GM12878 (cell line): ENCODE data around the gene ROBO1. TPM values are rescaled to one million over a fixed set of nuclear protein-coding genes. Genes with fewer than 3 reads are reported as not detected.
"Not testable (repeated sequence)": the region's sequence is repeated elsewhere in the genome, so short reads cannot be mapped to it uniquely, and the experiment has no call there.

ENCODE experiments used
- ATAC-seq: fragments of 200-7000 bp; cut with Tn5 transposase; 3 replicates; pipeline ENCODE4 v1.9.1; 2020; ENCODE audit warnings: mild to moderate bottlenecking, moderate library complexity
- BruUV-seq: library from RNA; stranded (reverse); fragments of 400-500 nt; replicated peaks from 2 replicates; lab custom pipeline; 2021; lab: Mats Ljungman, UMichigan
- CTCF ChIA-PET: fragments of 300-600 bp; sonication (Branson Sonifier 250); formaldehyde crosslinking; extraction: SDS; loops from one replicate; lab custom pipeline; 2021; ENCODE audit warnings: inconsistent platforms; lab: Yijun Ruan, JAX
- POLR2A ChIA-PET: fragments of 350-600 bp; formaldehyde crosslinking; extraction: SDS; loops from one replicate; lab custom pipeline; 2021; ENCODE audit warnings: inconsistent platforms; lab: Charles Lee
- RAD21 ChIA-PET: fragments of 300-600 bp; sonication (Branson Sonifier 250); formaldehyde crosslinking; loops from one replicate; lab custom pipeline; 2023; ENCODE audit warnings: antibody characterized with exemption; ENCODE audit not compliant: unreplicated experiment; lab: Charles Lee
- SMC1A ChIA-PET: fragments of 300-600 bp; sonication (Branson Sonifier 250); formaldehyde crosslinking; loops from one replicate; lab custom pipeline; 2023; ENCODE audit not compliant: unreplicated experiment, uncharacterized antibody; lab: Charles Lee
- DNase-seq: peaks from one replicate; pipeline ENCODE4 v3.0.0-alpha.2; 2011; ENCODE audit warnings: low read depth, low spot score
- FAIRE-seq: peaks from 3 replicates; lab custom pipeline; 2011; peaks lifted over from hg19 to GRCh38; lab: Jason Lieb, UNC
- H2AFZ ChIP-seq: 2 replicates; pipeline ENCODE4 v1.6.0; 2011; ENCODE audit warnings: low read depth, low read length, control low read depth; ENCODE audit not compliant: control insufficient read depth
- H3K27ac ChIP-seq: 2 replicates; pipeline ENCODE4 v1.5.1; 2011; ENCODE audit warnings: control low read depth; ENCODE audit not compliant: control insufficient read depth, insufficient read depth
- H3K27me3 ChIP-seq, 2 experiments: replicated peaks in 1 of 2; 2 replicates each; pipeline versions ENCODE4 v1.6.0 to v1.6.1; 2011; ENCODE audit warnings: low read length in 1 of 2; ENCODE audit not compliant: control insufficient read depth in 2 of 2, insufficient read depth in 2 of 2
- H3K36me3 ChIP-seq, 2 experiments: 2 replicates each; pipeline ENCODE4 v1.5.1; 2011; ENCODE audit warnings: low read length in 1 of 2; ENCODE audit not compliant: control insufficient read depth in 2 of 2, insufficient read depth in 2 of 2
- H3K4me1 ChIP-seq: 2 replicates; pipeline ENCODE4 v1.6.1; 2011; ENCODE audit warnings: mild to moderate bottlenecking, low read length, moderate library complexity, mixed read lengths; ENCODE audit not compliant: control insufficient read depth, insufficient read depth
- H3K4me2 ChIP-seq: 2 replicates; pipeline ENCODE4 v1.6.0; 2011; ENCODE audit warnings: control low read depth; ENCODE audit not compliant: control insufficient read depth, insufficient read depth
- H3K4me3 ChIP-seq: fragments of 200-600 bp; sonication (generic); 2 replicates; pipeline ENCODE4 v1.5.1; 2016
- H3K79me2 ChIP-seq: 2 replicates; pipeline ENCODE4 v1.6.0; 2011; ENCODE audit warnings: low read length; ENCODE audit not compliant: control insufficient read depth, insufficient read depth
- H3K9ac ChIP-seq: 2 replicates; pipeline ENCODE4 v1.8.0; 2011; ENCODE audit warnings: low read length, control low read depth, mixed read lengths; ENCODE audit not compliant: control insufficient read depth, insufficient read depth
- H3K9me3 ChIP-seq: replicated peaks from 3 replicates; pipeline ENCODE4 v1.5.1; 2011; ENCODE audit warnings: mild to moderate bottlenecking, low read length; ENCODE audit not compliant: control insufficient read depth, insufficient read depth
- H4K20me1 ChIP-seq: 2 replicates; pipeline ENCODE4 v1.6.0; 2011; ENCODE audit not compliant: control insufficient read depth, insufficient read depth
- ATF2 ChIP-seq: IDR thresholded peaks from 2 replicates; pipeline ENCODE4 v1.6.1; 2012; ENCODE audit warnings: low read length, inconsistent platforms
- KAT2A ChIP-seq: conservative IDR thresholded peaks from 2 replicates; pipeline ENCODE4 v1.6.1; 2011; ENCODE audit warnings: low read depth, low read length; ENCODE audit not compliant: control insufficient read depth
- WGBS: methylation state at CpG from one replicate; pipeline ENCODE4 v1.1.6; 2016; ENCODE audit warnings: low lambda C conversion rate; ENCODE audit not compliant: insufficient replicate concordance, insufficient coverage; ENCODE audit errors: missing lambda C conversion rate; 5-methylcytosine and 5-hydroxymethylcytosine counted together
- in situ Hi-C: fragments of 300-500 bp; cut with MboI; formaldehyde crosslinking; loops from 9 replicates; pipeline ENCODE4 v1.14.3; 2018; ENCODE audit warnings: mixed read lengths
- intact Hi-C: fragments of 100-400 bp; cut with micrococcal nuclease; formaldehyde crosslinking; loops from one replicate; pipeline ENCODE4 v1.14.2; 2022; ENCODE audit not compliant: unreplicated experiment
- polyA plus RNA-seq, 11 experiments: library from polyadenylated mRNA; depleted of rRNA in 4 of 11; unstranded in 6 of 11; stranded (reverse) in 5 of 11; fragments of >200 nt; fragmentation: Nextera tagmentation in 4 of 11; fragmentation: Illumina TruSeq in 1 of 11; extraction: Ambion mirVana in 4 of 11; extraction: Trizol in 1 of 11; gene quantifications; 1 replicate in 1 of 11; 2 replicates in 10 of 11; pipeline versions ENCODE4 v1.2.1 to v1.2.3, GENCODE V29; 2011 to 2016; ENCODE audit warnings: inconsistent platforms in 2 of 11, missing spikeins in 2 of 11, low read depth in 1 of 11
- total RNA-seq, 4 experiments: library from RNA; depleted of rRNA in 3 of 4; stranded (reverse); fragments of >200 nt in 3 of 4; fragmentation: Illumina TruSeq in 1 of 4; extraction: Trizol in 1 of 4; gene quantifications; 2 replicates each; pipeline versions ENCODE4 v1.2.1 to v1.2.3, GENCODE V29; 2013 to 2021

Gene ROBO1
- total and polyA plus RNA-seq, 10 of the 15 experiments (the other 5 are each of a cell fraction or from before 2014, with no cell fraction given) = 0.29 to 46.5 (median 1.2) TPM

GRCh38 chr3:79506751-79507150 lies 261.0 kb downstream of the ROBO1 start:
- SMC1A ChIA-PET = no interaction called here
- DNase-seq = no peak
- no peak overlapping the region for H2AFZ ChIP-seq
- no peaks in the 10 kb centered on the region for H3K27me3 ChIP-seq
- CTCF ChIA-PET = no interaction called here
- H3K4me3 ChIP-seq = no peak overlapping the region
- H3K9me3 ChIP-seq = no peaks in the 10 kb centered on the region
- in situ Hi-C loops = no loop called here
- BruUV-seq = no TSS peak
- no peak overlapping the region for H3K4me2 ChIP-seq
- ATAC-seq = no peak
- no peak for FAIRE-seq
- RAD21 ChIA-PET = no interaction called here
- TF ChIP-seq KAT2A (no peak), ATF2 (no peak)
- H3K9ac ChIP-seq = no peak overlapping the region
- no peaks in the 10 kb centered on the region for H3K79me2 ChIP-seq
- no peaks in the 10 kb centered on the region for H4K20me1 ChIP-seq
- no peaks in the 10 kb centered on the region for H3K36me3 ChIP-seq
- 4% methylated on average over 1 of the region's 1 CpG for WGBS
- POLR2A ChIA-PET = no interaction called here
- H3K4me1 ChIP-seq = no peaks in the 10 kb centered on the region
- no peak overlapping the region for H3K27ac ChIP-seq
- intact Hi-C loops = no loop called here

DNA sequence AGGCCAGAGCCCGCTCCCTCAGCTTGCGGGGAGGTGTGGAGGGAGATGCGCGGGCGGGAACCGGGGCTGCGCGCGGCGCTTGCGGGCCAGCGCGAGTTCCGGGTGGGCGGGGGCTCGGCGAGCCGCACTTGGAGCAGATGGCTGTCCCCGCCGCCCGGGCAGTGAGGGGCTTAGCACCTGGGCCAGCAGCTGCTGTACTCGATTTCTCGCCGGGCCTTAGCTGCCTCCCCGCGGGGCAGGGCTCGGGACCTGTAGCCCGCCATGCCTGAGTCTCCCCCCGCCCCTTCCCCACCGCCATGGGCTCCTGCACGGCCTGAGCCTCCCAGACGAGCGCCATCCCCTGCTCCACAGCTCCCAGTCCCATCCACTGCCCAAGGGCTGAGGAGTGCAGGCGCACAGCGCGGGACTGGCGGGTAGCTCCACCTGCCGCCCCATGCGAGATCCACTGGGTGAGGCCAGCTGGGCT lies 265.5 kb downstream of the ROBO1 start:
- H3K9me3 ChIP-seq, BruUV-seq, RAD21 ChIA-PET, DNase-seq, H2AFZ ChIP-seq, in situ Hi-C loops, H3K27me3 ChIP-seq, H3K79me2 ChIP-seq, H3K4me2 ChIP-seq, intact Hi-C loops, H3K9ac ChIP-seq, ATAC-seq, H3K36me3 ChIP-seq, FAIRE-seq, H3K4me3 ChIP-seq, H3K27ac ChIP-seq, H4K20me1 ChIP-seq, H3K4me1 ChIP-seq, POLR2A ChIA-PET: not testable (repeated sequence)
- CTCF ChIA-PET = interaction anchor here (1.3 to 1.8 kb wide), 2 partner anchors 16 to 19 kb away, joined by 3 to 6 read pairs; no protein-coding TSS in a partner anchor
- WGBS = 86% methylated on average over 34 of the region's 39 CpGs
- SMC1A ChIA-PET = interaction anchor here (0.6 to 1.2 kb wide), 2 partner anchors 10 to 16 kb away, joined by 3 to 4 read pairs; no protein-coding TSS in a partner anchor
